Measurements from ENCODE around the gene SIX5. TPM values are rescaled to one million over a fixed set of nuclear protein-coding genes. Genes with fewer than 3 reads are reported as not detected.

SIX5 gene
- total and polyA plus RNA-seq, 9 of the 15 experiments (the other 6 are each of a cell fraction or from before 2014, with no cell fraction given) = 1.4 to 17.2 (median 7.4) TPM; not detected in 2

GRCh38 chr19:45739498-45740439, 29.3 kb downstream of the SIX5 start (continued):
- TF ChIP-seq ATF3 (IDR thresholded peaks at IDR 0.05) (0 out of 2 replicates have a peak, but pooled peaks have one; percentile 8), ATF3 (CRISPR knock-in tag; conservative IDR thresholded peaks at IDR 0.05) (no peak), SOX6 (IDR thresholded peaks at IDR 0.05) (peak; percentile 26; the same call in 1 of the 2 replicates), TARDBP (IDR thresholded peaks at IDR 0.05) (0 out of 2 replicates have a peak, but pooled peaks have one; percentile 32), JUND (IDR thresholded peaks at IDR 0.05; ENCODE audit: borderline replicate concordance, low read depth, low read length) (peak; percentile 29; the same call in 1 of the 2 replicates), JUND (tag; IDR thresholded peaks at IDR 0.05; ENCODE audit: borderline replicate concordance, low read depth, low read length) (no peak; the same call in 1 of the 3 replicates), SRSF9 (IDR thresholded peaks at IDR 0.05; ENCODE audit: borderline replicate concordance, low read depth, low read length) (no peak), ZNF507 (tag; conservative IDR thresholded peaks at IDR 0.05) (no peak), FOXJ2 (tag; IDR thresholded peaks at IDR 0.05) (no peak), SIX5 (IDR thresholded peaks at IDR 0.05; ENCODE audit: borderline replicate concordance in 1 of 2, insufficient read depth in 1 of 2, low read depth in 1 of 2, low read length in 2 of 2) (peak in 1 of 2 experiments; percentile 11; a peak in 1 of 4 replicates), NFATC3 (IDR thresholded peaks at IDR 0.05) (0 out of 2 replicates have a peak, but pooled peaks have one; percentile 25), NFIC (IDR thresholded peaks at IDR 0.05) (peak; percentile 30; the same call in 1 of the 2 replicates), ID3 (CRISPR knock-in tag; IDR thresholded peaks at IDR 0.05) (no peak), ID3 (tag; IDR thresholded peaks at IDR 0.05) (peak; percentile 72), ATF7 (IDR thresholded peaks at IDR 0.05) (peak; percentile 45; the same call in 1 of the 2 replicates), CREBBP (IDR thresholded peaks at IDR 0.05; ENCODE audit: low read depth, low read length) (no peak), NCOR1 (IDR thresholded peaks at IDR 0.05) (0 out of 2 replicates have a peak, but pooled peaks have one; percentile 32), ZNF23 (CRISPR knock-in tag; IDR thresholded peaks at IDR 0.05) (no peak), CEBPB (tag; IDR thresholded peaks at IDR 0.05) (peak; percentile 97), PBX2 (CRISPR knock-in tag; IDR thresholded peaks at IDR 0.05; ENCODE audit: low read depth) (no peak), PBX2 (tag; conservative IDR thresholded peaks at IDR 0.05; ENCODE audit: low read depth) (0 out of 2 replicates have a peak, but pooled peaks have one; percentile 25)
